Skeletal muscle cell (primary cell): ENCODE measurements around the gene SIGLECL1.
"Not testable (repeated sequence)": the region's sequence is repeated elsewhere in the genome, so short reads cannot be mapped to it uniquely, and the experiment has no call there.

Experiments used
- DNase-seq: peaks from one replicate; pipeline ENCODE4 v3.0.0-alpha.2; 2010; ENCODE audit warnings: low read depth
- H3K4me3 ChIP-seq: 2 replicates; pipeline ENCODE4 v1.5.1; 2011; ENCODE audit warnings: low read depth, mild to moderate bottlenecking, control low read depth, low read length, moderate library complexity

SIGLECL1 gene

GRCh38 chr19:51250786-51251467, at the start of gene SIGLECL1:
SIGLECL1 (plus strand) TSS chr19:51251080; CDS start chr19:51264073, 12,993 bp downstream.
- H3K4me3 ChIP-seq: no peak within 1 kb of the TSS
- no peak for DNase-seq

- no peak for DNase-seq
- H3K4me3 ChIP-seq: no peak overlapping the region
These were observed 49.2 kb upstream of the SIGLECL1 start for GRCh38 chr19:51201712-51202111.

- DNase-seq: no peak
- H3K4me3 ChIP-seq: no peak overlapping the region
These were observed 47.0 kb upstream of the SIGLECL1 start for GRCh38 chr19:51203916-51204315.

GRCh38 chr19:51204321-51204720, 46.6 kb upstream of the SIGLECL1 start:
- no peak overlapping the region for H3K4me3 ChIP-seq
- DNase-seq: no peak

GRCh38 chr19:51207747-51208146, 43.1 kb upstream of the SIGLECL1 start:
- no peak for DNase-seq
- H3K4me3 ChIP-seq: no peak overlapping the region

- DNase-seq: no peak
- H3K4me3 ChIP-seq: no peak overlapping the region
These were observed 40.6 kb upstream of the SIGLECL1 start for GRCh38 chr19:51210191-51210784.

- not testable (repeated sequence) for H3K4me3 ChIP-seq, DNase-seq
These were observed 40.0 kb upstream of the SIGLECL1 start for GRCh38 chr19:51210874-51211361.

GRCh38 chr19:51211833-51212232, 39.0 kb upstream of the SIGLECL1 start:
- H3K4me3 ChIP-seq: no peak overlapping the region
- DNase-seq: no peak

- H3K4me3 ChIP-seq: no peak overlapping the region
- no peak for DNase-seq
These were observed 31.6 kb upstream of the SIGLECL1 start for GRCh38 chr19:51219307-51219706.

GRCh38 chr19:51219971-51220370, 30.9 kb upstream of the SIGLECL1 start:
- no peak overlapping the region for H3K4me3 ChIP-seq
- DNase-seq: no peak

- no peak for DNase-seq
- H3K4me3 ChIP-seq: no peak overlapping the region
These were observed 29.9 kb upstream of the SIGLECL1 start for GRCh38 chr19:51220996-51221395.

GRCh38 chr19:51224163-51224641, 26.7 kb upstream of the SIGLECL1 start:
- no peak for DNase-seq
- no peak overlapping the region for H3K4me3 ChIP-seq

- not testable (repeated sequence) for H3K4me3 ChIP-seq, DNase-seq
These were observed 25.9 kb upstream of the SIGLECL1 start, which contains the start of gene CD33 for GRCh38 chr19:51224898-51225393. CD33 (plus strand) TSS chr19:51225080; CDS start chr19:51225119, 39 bp downstream.

GRCh38 chr19:51226067-51226466, 24.8 kb upstream of the SIGLECL1 start:
- DNase-seq: no peak
- no peak overlapping the region for H3K4me3 ChIP-seq

- no peak overlapping the region for H3K4me3 ChIP-seq
- no peak for DNase-seq
These were observed 23.6 kb upstream of the SIGLECL1 start for GRCh38 chr19:51227326-51227725.

- no peak for DNase-seq
- H3K4me3 ChIP-seq: no peak overlapping the region
These were observed 22.9 kb upstream of the SIGLECL1 start for GRCh38 chr19:51227966-51228365.

GRCh38 chr19:51240866-51241265, 10.0 kb upstream of the SIGLECL1 start:
- DNase-seq: no peak
- H3K4me3 ChIP-seq: no peak overlapping the region

GRCh38 chr19:51242881-51243630, 7.8 kb upstream of the SIGLECL1 start:
- no peak overlapping the region for H3K4me3 ChIP-seq

GRCh38 chr19:51246164-51246552, 4.7 kb upstream of the SIGLECL1 start:
- no peak for DNase-seq
- H3K4me3 ChIP-seq: no peak overlapping the region

More at GRCh38 chr19:51242881-51243630, 7.8 kb upstream of the SIGLECL1 start:
- DNase-seq: no peak
